ENCODE data around the gene PPM1E.

PPM1E gene

DNA sequence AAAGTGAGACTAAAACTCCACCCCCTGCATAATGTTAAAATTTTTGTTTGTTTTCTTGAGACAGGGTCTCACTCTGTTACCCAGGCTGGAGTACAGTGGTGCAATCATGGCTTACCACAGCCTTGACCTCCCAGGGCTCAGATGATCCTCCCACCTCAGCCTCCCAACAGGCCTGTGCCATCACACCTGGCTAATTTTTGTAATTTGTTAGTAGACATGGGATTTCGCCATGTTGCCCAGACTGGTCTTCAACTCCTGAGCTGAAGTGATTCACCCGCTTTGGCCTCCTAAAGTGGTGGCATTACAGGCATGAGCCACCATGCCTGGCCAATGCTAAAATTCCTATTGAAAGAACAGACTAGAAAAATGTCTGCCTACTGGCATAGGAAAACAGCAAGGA is 247.2 kb downstream of the PPM1E start:
- CTCF ChIA-PET: no interaction called here

DNA sequence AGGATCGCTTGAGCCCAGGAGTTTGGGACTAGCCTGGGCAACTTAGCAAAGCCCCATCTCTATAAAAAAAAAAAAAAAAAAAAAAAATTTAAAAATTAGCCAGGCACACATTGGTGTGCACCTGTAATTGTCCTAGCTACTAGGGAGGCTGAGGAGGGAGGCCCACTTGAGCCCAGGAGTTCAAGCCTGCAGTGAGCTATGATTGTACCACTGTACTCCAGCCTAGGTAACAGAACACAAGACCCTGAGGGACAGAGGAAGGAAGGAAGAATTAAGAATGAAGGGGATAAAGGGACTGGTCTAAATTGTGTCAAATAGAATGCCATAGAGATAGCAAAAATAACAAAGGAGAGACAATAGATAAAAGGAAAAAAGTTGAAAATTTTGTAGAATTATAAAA is 248.2 kb downstream of the PPM1E start:
- CTCF ChIA-PET: interaction anchor here (0.5 to 1.5 kb wide), 5 partner anchors 105 to 483 kb away, joined by 3 to 5 read pairs (median 3); no protein-coding TSS in a partner anchor

More for the DNA sequence above, 247.2 kb downstream of the PPM1E start:
- TF ChIP-seq TARDBP (IDR thresholded peaks at IDR 0.05) (no peak), HDGF (IDR thresholded peaks at IDR 0.05; ENCODE audit: borderline replicate concordance) (no peak), LEF1 (IDR thresholded peaks at IDR 0.05; ENCODE audit: borderline replicate concordance) (no peak), BHLHE40 (IDR thresholded peaks at IDR 0.05; ENCODE audit: borderline replicate concordance) (no peak)
- DNase-seq (ENCODE audit: extremely low spot score): no peak
- POLR2A ChIA-PET: no interaction called here

DNA sequence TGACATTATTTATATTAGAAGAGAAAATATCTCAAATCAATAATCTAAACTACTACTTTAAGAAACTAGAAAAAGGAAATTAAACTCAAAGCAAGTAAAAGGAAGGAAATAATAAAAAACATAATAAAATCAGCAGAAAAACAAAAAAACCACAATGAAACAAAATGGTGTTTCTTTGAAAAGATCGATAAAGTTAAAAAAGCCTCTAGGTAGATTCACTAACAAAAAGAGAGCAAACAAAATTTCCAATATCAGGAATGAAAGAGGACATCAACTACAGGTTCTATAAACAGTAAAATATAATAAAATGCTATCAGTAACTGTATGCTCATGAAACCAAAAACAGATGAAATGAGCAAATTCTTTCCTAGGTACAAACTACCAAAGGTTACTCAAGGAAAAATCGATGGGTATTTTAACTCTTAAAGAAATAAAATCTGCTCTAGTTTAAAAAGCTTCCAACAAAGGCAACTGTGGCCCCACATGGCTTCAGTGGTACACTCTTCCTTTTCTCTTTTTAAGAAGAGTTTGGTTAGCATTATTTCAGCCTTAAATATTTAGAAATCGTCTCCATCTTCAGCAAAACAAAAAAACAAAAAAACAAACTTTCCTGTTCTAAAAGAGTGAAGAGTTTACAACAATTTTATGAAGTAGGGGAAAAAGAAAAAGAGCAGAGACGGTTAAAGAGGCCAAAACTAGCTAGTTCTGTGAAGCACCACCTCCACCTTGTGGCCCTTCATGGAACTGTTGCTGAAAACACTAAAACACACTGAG is 248.9 kb downstream of the PPM1E start:
- POLR2A ChIA-PET: interaction anchor here (2.0 kb wide), 1 partner anchor 486 kb away, joined by 9 read pairs; no protein-coding TSS in a partner anchor
- no peak for TF ChIP-seq SUZ12 (IDR thresholded peaks at IDR 0.05)
- TF ChIP-seq FOXM1 (IDR thresholded peaks at IDR 0.05; ENCODE audit: borderline replicate concordance): no peak
- no peak for TF ChIP-seq CTBP1 (IDR thresholded peaks at IDR 0.05; ENCODE audit: borderline replicate concordance)
- no peak for TF ChIP-seq TARDBP (IDR thresholded peaks at IDR 0.05)
- TF ChIP-seq L3MBTL2 (conservative IDR thresholded peaks at IDR 0.05): no peak
- no peak for TF ChIP-seq HDGF (IDR thresholded peaks at IDR 0.05; ENCODE audit: borderline replicate concordance)
- no peak for TF ChIP-seq SP1 (IDR thresholded peaks at IDR 0.05)
- TF ChIP-seq ELF4 (IDR thresholded peaks at IDR 0.05): no peak
- TF ChIP-seq, protein P1, sequence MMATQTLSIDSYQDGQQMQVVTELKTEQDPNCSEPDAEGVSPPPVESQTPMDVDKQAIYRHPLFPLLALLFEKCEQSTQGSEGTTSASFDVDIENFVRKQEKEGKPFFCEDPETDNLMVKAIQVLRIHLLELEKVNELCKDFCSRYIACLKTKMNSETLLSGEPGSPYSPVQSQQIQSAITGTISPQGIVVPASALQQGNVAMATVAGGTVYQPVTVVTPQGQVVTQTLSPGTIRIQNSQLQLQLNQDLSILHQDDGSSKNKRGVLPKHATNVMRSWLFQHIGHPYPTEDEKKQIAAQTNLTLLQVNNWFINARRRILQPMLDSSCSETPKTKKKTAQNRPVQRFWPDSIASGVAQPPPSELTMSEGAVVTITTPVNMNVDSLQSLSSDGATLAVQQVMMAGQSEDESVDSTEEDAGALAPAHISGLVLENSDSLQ (IDR thresholded peaks at IDR 0.05): no peak
- TF ChIP-seq FOXK2 (IDR thresholded peaks at IDR 0.05): no peak
- TF ChIP-seq FOXA1 (IDR thresholded peaks at IDR 0.05): no peak
- no peak for TF ChIP-seq ARNT (IDR thresholded peaks at IDR 0.05)
- TF ChIP-seq NFRKB (IDR thresholded peaks at IDR 0.05): no peak
- no peak for TF ChIP-seq LEF1 (IDR thresholded peaks at IDR 0.05; ENCODE audit: borderline replicate concordance)
- no peak for TF ChIP-seq BHLHE40 (IDR thresholded peaks at IDR 0.05; ENCODE audit: borderline replicate concordance)
- peak; percentile 59 for DNase-seq (ENCODE audit: extremely low spot score)
- CTCF ChIA-PET: interaction anchor here (0.5 to 1.5 kb wide), 8 partner anchors 9 to 484 kb away, joined by 3 to 9 read pairs (median 4); no protein-coding TSS in a partner anchor

More for the DNA sequence above, 248.2 kb downstream of the PPM1E start:
- DNase-seq (ENCODE audit: extremely low spot score): no peak
- POLR2A ChIA-PET: interaction anchor here (2.0 kb wide), 1 partner anchor 485 kb away, joined by 9 read pairs; no protein-coding TSS in a partner anchor
- TF ChIP-seq ELF4 (IDR thresholded peaks at IDR 0.05) (no peak), L3MBTL2 (conservative IDR thresholded peaks at IDR 0.05) (no peak), HDGF (IDR thresholded peaks at IDR 0.05; ENCODE audit: borderline replicate concordance) (no peak), SP1 (IDR thresholded peaks at IDR 0.05) (no peak), FOXM1 (IDR thresholded peaks at IDR 0.05; ENCODE audit: borderline replicate concordance) (no peak)

DNA sequence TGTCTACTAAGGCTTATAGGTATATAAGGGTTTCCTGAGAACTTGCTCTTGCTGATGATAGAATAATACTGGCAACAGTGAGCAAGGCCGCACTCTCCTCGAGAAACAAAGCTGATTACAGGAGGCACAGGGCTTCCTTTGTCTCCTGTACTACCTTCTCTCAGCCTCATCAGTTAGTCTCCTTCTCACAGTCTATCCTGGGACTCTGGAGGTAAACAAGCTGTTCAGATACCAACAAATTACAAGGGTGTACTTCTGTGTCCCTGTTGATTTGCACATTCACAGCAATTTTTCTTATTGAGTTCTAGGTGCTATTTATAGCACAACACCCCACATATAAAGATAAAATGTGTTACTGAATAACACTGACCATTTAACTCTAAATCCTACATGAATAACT is 252.3 kb downstream of the PPM1E start:
- ChIA-PET POLR2A (interaction anchor here (0.7 to 1.6 kb wide), 3 partner anchors 329 to 489 kb away, joined by 3 to 6 read pairs (median 4); no protein-coding TSS in a partner anchor), CTCF (no interaction called here)
- TF ChIP-seq, protein P1 (IDR thresholded peaks at IDR 0.05): no peak
- no peak for TF ChIP-seq ZNF384 (IDR thresholded peaks at IDR 0.05)
- no peak for TF ChIP-seq ARNT (IDR thresholded peaks at IDR 0.05)
- TF ChIP-seq HDGF (IDR thresholded peaks at IDR 0.05; ENCODE audit: borderline replicate concordance): no peak
- no peak for TF ChIP-seq FOXM1 (IDR thresholded peaks at IDR 0.05; ENCODE audit: borderline replicate concordance)
- no peak for TF ChIP-seq NFRKB (IDR thresholded peaks at IDR 0.05)
- no peak for TF ChIP-seq FOXA1 (IDR thresholded peaks at IDR 0.05)
- TF ChIP-seq TARDBP (IDR thresholded peaks at IDR 0.05): no peak
- TF ChIP-seq SUZ12 (IDR thresholded peaks at IDR 0.05): no peak
- TF ChIP-seq BHLHE40 (IDR thresholded peaks at IDR 0.05; ENCODE audit: borderline replicate concordance): no peak
- no peak for TF ChIP-seq FOXK2 (IDR thresholded peaks at IDR 0.05)
- TF ChIP-seq ELF4 (IDR thresholded peaks at IDR 0.05): no peak
- no peak for TF ChIP-seq LEF1 (IDR thresholded peaks at IDR 0.05; ENCODE audit: borderline replicate concordance)
- no peak for TF ChIP-seq CTBP1 (IDR thresholded peaks at IDR 0.05; ENCODE audit: borderline replicate concordance)
- no peak for TF ChIP-seq L3MBTL2 (conservative IDR thresholded peaks at IDR 0.05)
- TF ChIP-seq SP1 (IDR thresholded peaks at IDR 0.05): no peak
- no peak for DNase-seq (ENCODE audit: extremely low spot score)

DNA sequence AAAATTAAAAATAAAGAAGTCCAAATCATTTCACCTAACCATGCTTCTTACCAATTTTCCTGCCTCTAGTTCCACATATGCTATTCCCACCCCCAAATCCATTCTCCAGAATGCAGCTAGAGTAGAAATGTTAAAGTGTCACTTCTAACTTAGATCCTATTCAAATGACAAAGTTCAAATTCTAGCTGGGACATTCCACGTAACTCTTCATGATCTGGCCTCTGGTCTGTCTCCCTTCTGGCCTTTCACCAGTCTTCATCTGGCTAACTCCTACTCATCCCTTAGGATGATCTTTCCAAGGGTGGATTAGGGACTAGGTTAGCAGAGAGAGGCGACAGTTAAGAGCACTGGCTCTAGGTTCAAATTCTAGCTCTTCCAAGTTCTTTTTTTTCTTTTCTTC is 253.1 kb downstream of the PPM1E start:
- ChIA-PET POLR2A (interaction anchor here (1.1 to 1.6 kb wide), 2 partner anchors 330 to 490 kb away, joined by 3 to 4 read pairs; no protein-coding TSS in a partner anchor), CTCF (interaction anchor here (0.8 kb wide), 1 partner anchor 341 kb away, joined by 4 read pairs; no protein-coding TSS in a partner anchor)
- no peak for DNase-seq (ENCODE audit: extremely low spot score)
- TF ChIP-seq LEF1 (IDR thresholded peaks at IDR 0.05; ENCODE audit: borderline replicate concordance): no peak

DNA sequence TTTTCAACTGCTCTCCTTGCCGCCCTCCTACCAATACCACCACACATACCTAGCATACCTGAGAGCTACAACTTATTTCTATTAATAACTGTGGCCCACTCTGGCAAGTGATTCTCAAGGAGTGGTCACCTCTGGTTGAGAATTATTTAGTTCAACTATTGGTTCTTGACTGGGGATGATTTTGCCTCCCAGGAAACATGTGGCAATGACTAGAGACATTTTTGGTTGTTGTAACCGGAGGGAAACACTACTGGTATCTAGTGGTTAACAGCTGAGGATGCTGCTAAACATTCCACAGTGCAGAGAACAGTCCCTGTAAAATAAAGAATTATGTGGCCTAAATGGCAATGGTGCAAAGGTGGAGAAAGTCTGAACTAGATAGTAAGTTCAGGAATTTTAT is 254.4 kb downstream of the PPM1E start:
- DNase-seq (ENCODE audit: extremely low spot score): no peak
- POLR2A ChIA-PET: no interaction called here
- TF ChIP-seq NFRKB (IDR thresholded peaks at IDR 0.05): no peak
- no peak for TF ChIP-seq ZNF384 (IDR thresholded peaks at IDR 0.05)
- TF ChIP-seq ARNT (IDR thresholded peaks at IDR 0.05): no peak
- TF ChIP-seq, protein P1 (IDR thresholded peaks at IDR 0.05): no peak
- no peak for TF ChIP-seq FOXA1 (IDR thresholded peaks at IDR 0.05)
- no peak for TF ChIP-seq LEF1 (IDR thresholded peaks at IDR 0.05; ENCODE audit: borderline replicate concordance)
- TF ChIP-seq BHLHE40 (IDR thresholded peaks at IDR 0.05; ENCODE audit: borderline replicate concordance): no peak
- no peak for TF ChIP-seq SUZ12 (IDR thresholded peaks at IDR 0.05)
- TF ChIP-seq TARDBP (IDR thresholded peaks at IDR 0.05): no peak
- no peak for TF ChIP-seq SP1 (IDR thresholded peaks at IDR 0.05)
- no peak for TF ChIP-seq L3MBTL2 (conservative IDR thresholded peaks at IDR 0.05)
- no peak for TF ChIP-seq FOXM1 (IDR thresholded peaks at IDR 0.05; ENCODE audit: borderline replicate concordance)
- no peak for TF ChIP-seq FOXK2 (IDR thresholded peaks at IDR 0.05)
- CTCF ChIA-PET: interaction anchor here (1.3 kb wide), 1 partner anchor 299 kb away, joined by 3 read pairs; no protein-coding TSS in a partner anchor
